GM19463 (cell line): Measurements from ENCODE around the gene SULT4A1.
"Not testable (repeated sequence)": the region's sequence is repeated elsewhere in the genome, so short reads cannot be mapped to it uniquely, and the experiment has no call there.

Source experiments
- ATAC-seq: cut with Tn5 transposase; IDR thresholded peaks from one replicate; pipeline ENCODE4 v1.9.1; 2021; ENCODE audit warnings: mild to moderate bottlenecking, moderate library complexity; ENCODE audit not compliant: unreplicated experiment

SULT4A1 gene

GRCh38 chr22:43862074-43862881 lies at the start of gene SULT4A1:
TSS of gene SULT4A1 (minus strand) at chr22:43862513. CDS start at chr22:43862382, 131 bp downstream.
- no peak for ATAC-seq

- ATAC-seq = no peak
These were observed 49.0 kb upstream of the SULT4A1 start for GRCh38 chr22:43911351-43911750.

GRCh38 chr22:43910178-43910695 lies 47.9 kb upstream of the SULT4A1 start:
- ATAC-seq = no peak

DNA sequence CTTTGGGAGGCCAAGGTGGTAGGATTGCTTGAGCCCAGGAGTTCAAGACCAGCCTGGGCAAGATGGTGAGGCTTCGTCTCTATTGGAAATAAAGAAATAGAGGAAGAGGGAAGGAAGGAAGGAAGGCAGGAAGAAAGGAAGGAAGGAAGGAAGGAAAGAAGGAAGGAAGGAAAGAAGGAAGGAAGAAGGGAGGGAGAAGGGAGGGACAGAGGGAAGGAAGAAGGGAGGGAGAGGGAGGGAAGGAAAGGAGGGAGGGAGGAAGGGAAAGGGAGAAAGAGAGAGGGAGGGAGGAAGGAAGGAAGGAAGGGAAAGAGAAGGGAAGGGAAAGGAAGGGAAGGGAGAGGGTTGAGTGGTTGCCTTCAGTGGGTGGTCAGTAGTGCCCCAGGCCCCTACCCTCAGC lies 47.4 kb upstream of the SULT4A1 start:
- ATAC-seq = no peak

DNA sequence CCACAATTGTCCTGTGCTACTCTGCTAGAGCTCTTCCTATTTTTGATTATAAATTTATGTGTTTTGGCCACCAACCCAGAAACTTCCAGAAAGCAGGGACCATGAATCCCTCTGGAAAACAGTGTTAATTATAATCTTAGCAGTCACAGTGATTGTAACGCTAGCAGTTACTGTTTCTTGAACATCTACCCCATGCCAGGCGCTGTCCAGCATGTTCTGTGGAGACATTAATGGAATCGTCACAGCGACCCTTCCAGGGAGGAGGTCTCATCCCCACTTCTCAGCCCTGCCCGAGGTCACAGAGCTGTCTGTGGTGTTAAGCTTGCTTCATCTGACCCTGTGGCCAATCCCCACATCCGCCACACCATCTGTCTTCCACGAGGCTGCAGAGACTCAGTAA lies 43.4 kb upstream of the SULT4A1 start:
- ATAC-seq = no peak

- ATAC-seq = not testable (repeated sequence)
These were observed 42.1 kb upstream of the SULT4A1 start for GRCh38 chr22:43904412-43904811.

- not testable (repeated sequence) for ATAC-seq
These were observed 40.7 kb upstream of the SULT4A1 start for GRCh38 chr22:43903033-43903432.

DNA sequence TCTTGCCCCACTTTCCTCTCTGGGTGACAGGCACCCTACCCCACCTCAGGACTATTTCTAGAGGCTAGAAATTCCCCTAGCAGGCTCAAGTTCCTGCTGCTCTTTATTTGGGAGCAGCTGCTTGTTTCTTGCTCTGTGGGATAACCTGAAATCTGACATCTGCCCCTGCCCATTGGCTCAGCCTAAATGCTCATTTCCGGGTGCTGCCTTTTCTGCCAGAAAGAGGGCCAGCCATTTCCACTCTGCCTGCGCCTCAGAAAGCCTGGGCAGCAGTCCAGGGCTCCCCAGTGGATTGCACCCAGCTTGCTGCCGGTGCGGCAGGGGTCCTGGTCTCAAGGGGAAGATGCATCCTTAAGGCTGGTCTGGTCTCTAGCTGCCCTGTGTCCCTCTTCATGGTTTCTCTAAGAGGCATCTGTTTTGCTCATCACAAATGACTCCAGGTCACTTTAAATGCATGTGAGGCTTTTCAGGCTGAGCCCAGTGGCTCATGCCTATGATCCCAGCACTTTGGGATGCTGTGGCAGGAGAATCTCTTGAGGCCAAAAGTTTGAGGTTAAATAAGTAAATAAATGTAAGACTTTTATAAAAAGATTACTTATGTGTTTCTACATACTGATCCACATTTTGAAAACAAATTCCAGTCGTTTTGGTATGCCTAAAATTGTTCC lies 39.8 kb upstream of the SULT4A1 start:
- ATAC-seq = no peak

GRCh38 chr22:43900206-43900605 lies 37.9 kb upstream of the SULT4A1 start:
- ATAC-seq = no peak

- no peak for ATAC-seq
These were observed 35.5 kb upstream of the SULT4A1 start for GRCh38 chr22:43897751-43898261.

- ATAC-seq = no peak
These were observed 33.8 kb upstream of the SULT4A1 start for GRCh38 chr22:43895986-43896645.

GRCh38 chr22:43894122-43894521 lies 31.8 kb upstream of the SULT4A1 start:
- no peak for ATAC-seq

GRCh38 chr22:43893266-43893665 lies 31.0 kb upstream of the SULT4A1 start:
- ATAC-seq = no peak

GRCh38 chr22:43892183-43892894 lies 30.0 kb upstream of the SULT4A1 start:
- ATAC-seq = no peak

DNA sequence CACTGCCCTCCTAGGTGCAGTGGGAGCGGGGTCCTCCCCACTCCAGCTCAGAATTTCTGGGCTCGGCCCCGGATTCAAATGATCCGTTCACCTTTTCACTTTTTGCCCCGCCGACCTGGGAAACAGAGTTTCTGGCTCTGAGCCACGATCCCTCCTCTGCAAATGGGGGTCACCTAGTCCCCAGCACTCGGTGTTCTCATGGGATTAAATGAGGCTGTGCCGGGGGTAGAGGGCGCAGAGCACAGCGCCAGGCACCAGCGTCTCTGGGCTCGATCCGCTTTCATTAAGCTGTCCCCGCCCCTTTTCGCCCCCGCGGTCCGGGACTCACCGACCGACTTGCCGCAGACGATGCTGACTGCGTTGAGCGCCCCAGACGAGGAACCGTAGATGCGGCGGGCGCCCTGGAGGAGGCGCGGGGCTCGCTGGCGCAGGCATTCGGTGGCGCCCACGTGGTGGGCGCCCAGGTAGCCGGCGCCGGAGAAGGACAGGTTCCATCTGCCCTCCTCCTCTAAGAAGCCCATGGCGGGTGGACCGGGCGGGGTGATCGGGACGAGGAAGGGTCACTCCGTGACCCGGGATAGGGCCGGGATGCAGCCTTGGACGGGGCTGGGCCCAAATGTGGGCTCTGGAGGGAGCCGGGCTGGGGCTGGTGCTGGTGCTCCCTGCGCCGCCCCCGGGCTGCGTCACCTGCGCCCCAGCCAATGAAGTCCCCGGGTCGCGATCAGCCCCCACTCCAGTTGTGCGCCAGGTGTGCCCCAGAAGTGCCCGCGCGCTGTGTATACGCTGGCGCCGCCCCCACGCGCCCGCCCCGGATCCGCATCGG lies 29.3 kb upstream of the SULT4A1 start, which contains the start of gene PNPLA5:
Gene PNPLA5, minus strand, starts transcription at position 654 of the 823 bp plus-strand sequence. Its CDS starts 133 bp downstream, at position 521.
- ATAC-seq = no peak

GRCh38 chr22:43890901-43891331 lies 28.6 kb upstream of the SULT4A1 start:
- no peak for ATAC-seq

DNA sequence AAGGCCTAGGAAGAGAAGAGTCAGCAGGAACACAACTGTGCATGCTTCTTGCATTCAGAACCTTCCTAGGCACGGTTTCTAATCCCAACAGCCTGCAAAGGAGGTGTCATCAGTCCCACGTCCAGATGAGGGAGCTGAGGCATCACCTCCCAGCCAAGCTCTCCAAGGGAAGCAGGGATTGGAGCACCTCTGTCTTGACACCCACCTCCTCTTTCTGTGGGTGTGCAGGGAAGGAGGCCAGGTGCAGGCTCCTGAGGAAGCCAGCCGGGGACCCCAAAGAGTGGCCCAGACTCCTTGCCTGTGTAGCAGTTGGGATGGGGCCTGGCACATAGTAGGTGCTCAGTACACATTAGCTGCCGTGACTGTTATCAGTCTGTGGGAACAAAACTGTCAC lies 27.5 kb upstream of the SULT4A1 start:
- no peak for ATAC-seq

DNA sequence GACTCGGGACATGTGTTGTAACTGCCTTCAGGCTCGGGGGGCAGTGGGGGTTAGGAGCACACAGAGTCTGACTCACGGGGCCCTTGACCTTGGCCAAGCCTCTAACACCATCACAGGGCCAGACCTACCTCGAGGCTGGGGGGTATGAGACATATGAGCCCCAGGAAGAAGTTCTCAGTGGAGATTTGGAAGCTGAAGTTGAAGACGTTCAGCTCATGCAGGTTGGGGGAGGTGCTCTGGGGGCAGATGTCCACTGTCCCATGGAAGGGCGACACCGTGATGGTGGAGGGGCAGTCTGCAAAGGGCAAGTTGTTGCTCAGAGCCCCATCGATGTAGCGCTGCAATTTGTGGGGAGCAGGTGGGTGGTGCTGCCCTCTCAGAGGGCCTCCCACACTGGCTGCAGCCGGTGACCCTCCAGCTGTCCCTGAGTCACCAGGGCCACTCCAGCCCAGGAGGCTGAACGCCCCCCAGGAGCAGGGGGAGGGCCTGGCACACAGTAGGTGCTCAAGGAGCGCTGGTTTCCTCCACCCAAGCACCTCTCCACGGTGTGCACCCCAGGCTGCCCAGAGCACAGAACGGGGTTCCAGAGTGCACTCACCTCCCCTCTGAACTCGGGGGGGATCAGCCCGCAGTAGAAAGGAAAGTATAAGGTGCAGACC lies 27.0 kb upstream of the SULT4A1 start:
- ATAC-seq = no peak

GRCh38 chr22:43888740-43889139 lies 26.4 kb upstream of the SULT4A1 start:
- no peak for ATAC-seq
